Esophagus squamous epithelium (tissue), 5 donors: Measurements from ENCODE around the gene CX3CL1. TPM values are rescaled to one million over a fixed set of nuclear protein-coding genes. Genes with fewer than 3 reads are reported as not detected.

Source experiments
- DNase-seq: peaks from one replicate; lab custom pipeline; 2025; lab: John Stamatoyannopoulos, UW
- H3K27ac ChIP-seq, 4 donors: fragments of 200-600 bp; sonication (generic); one replicate each; pipeline ENCODE4 v1.5.1; 2016 to 2019; ENCODE audit warnings: mild to moderate bottlenecking in 1 of 4
- H3K27me3 ChIP-seq, 4 donors: fragments of 200-600 bp; sonication (generic); 1 replicate in 3 of 4; 2 replicates in 1 of 4; pipeline versions ENCODE4 v1.5.1 to v1.6.0; 2017 to 2021; ENCODE audit warnings: antibody characterized with exemption in 1 of 4
- H3K36me3 ChIP-seq, 3 donors: fragments of 200-600 bp; sonication (generic); one replicate each; pipeline ENCODE4 v1.5.1; 2016 to 2019
- H3K4me1 ChIP-seq, 3 donors: fragments of 200-600 bp; sonication (generic); one replicate each; pipeline ENCODE4 v1.5.1; 2017 to 2019
- H3K4me3 ChIP-seq, 4 donors: fragments of 200-600 bp; sonication (generic); 1 replicate in 3 of 4; 2 replicates in 1 of 4; pipeline ENCODE4 v1.5.1; 2016 to 2019; ENCODE audit warnings: mild to moderate bottlenecking in 2 of 4, moderate library complexity in 1 of 4
- H3K9me3 ChIP-seq, 3 donors: fragments of 200-600 bp; sonication (generic); one replicate each; pipeline ENCODE4 v1.5.1; 2016 to 2019
- CTCF ChIP-seq, 6 experiments: fragments of 450-650 bp in 4 of 6; fragments of 200-600 bp in 2 of 6; sonication (generic) in 2 of 6; IDR thresholded peaks; one replicate each; pipeline ENCODE4 v1.5.1; 2016 to 2019; ENCODE audit warnings: antibody characterized with exemption in 6 of 6, mild to moderate bottlenecking in 4 of 6, moderate library complexity in 4 of 6
- POLR2A ChIP-seq, 4 donors: fragments of 450-650 bp; IDR thresholded peaks; one replicate each; pipeline ENCODE4 v1.6.1; 2017; ENCODE audit warnings: antibody characterized with exemption in 4 of 4, mild to moderate bottlenecking in 4 of 4, moderate library complexity in 3 of 4
- WGBS, 2 donors: methylation state at CpG; one replicate each; pipeline ENCODE4 v1.1.5; 2018; 5-methylcytosine and 5-hydroxymethylcytosine counted together
- intact Hi-C: fragments of 100-400 bp; cut with DNase I; formaldehyde crosslinking; loops from one replicate; pipeline ENCODE4 v1.15.0; 2022
- total RNA-seq, 4 donors: library from RNA; depleted of rRNA; stranded (reverse); fragments of >200 nt; gene quantifications; one replicate each; pipeline ENCODE4 v1.1.0, GENCODE V29; 2016
- donor health status: DM: yes; HTN: yes; CAD: no.

The CX3CL1 gene
- total RNA-seq, 4 donors from 2014 or later = 3.3 to 14.8 (median 7.4) TPM

GRCh38 chr16:57357330-57358085, 14.8 kb upstream of the CX3CL1 start:
- WGBS, 2 donors = 87% methylated on average over 9 of the region's 9 CpGs
- H3K9me3 ChIP-seq = no peaks in the 10 kb centered on the region
- no peak overlapping the region for H3K4me3 ChIP-seq
- DNase-seq = no peak
- intact Hi-C loops = no loop called here
- H3K27me3 ChIP-seq = peaks cover 0 to 3% (median 0%) of the 10 kb centered on the region in 4 donors
- H3K27ac ChIP-seq = no peak overlapping the region
- TF ChIP-seq POLR2A (IDR thresholded peaks at IDR 0.05) = no peak
- no peak for TF ChIP-seq CTCF (IDR thresholded peaks at IDR 0.05)
- H3K36me3 ChIP-seq = no peaks in the 10 kb centered on the region
- peaks cover 6 to 35% (median 13%) of the 10 kb centered on the region in 3 donors for H3K4me1 ChIP-seq

DNA sequence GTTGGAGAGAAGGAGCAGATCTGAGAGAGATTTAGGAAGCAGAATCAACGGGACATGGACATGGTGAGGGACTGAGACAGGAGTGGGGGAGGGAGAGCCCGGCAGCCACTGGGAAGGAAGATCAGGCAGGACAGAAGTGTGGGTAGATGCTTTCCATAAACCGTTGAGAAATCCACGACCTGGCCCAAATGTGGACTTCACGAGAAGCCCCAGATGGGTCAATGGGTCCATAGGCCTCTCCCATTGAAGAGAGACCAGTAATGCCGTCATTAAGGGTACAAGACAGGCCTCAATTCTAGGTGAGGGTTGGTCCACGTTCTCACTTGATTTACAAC, 14.2 kb upstream of the CX3CL1 start:
- DNase-seq = no peak
- intact Hi-C loops = no loop called here

DNA sequence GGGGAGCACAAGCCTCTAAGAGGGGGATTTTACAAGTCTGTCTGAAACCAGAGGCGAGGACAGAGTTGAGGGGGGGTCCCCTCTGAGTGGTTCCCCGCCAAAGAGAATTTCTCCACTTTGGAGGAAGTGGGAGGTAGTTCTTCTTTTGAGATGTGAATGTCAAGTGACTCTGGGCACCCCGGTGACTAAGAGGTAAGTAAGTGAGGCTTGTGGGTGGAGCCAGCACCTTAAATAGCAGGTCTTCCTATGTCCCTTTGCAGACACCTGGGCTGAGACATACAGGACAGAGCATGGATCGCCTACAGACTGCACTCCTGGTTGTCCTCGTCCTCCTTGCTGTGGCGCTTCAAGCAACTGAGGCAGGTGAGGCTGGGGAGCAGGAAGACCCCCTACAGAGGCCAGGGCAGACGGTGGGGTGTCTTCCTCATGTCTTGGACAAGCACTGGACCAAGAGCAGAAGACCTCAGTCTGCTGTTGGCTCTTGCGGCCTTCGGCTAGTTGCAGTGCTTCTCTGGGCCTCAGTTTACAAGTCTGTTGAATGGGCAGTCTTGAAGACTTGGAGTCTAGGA, 13.7 kb upstream of the CX3CL1 start, which contains the start of gene CCL22:
Gene CCL22 (plus strand): TSS at position 257 of the 569 bp plus-strand sequence. CDS start 34 bp downstream, at position 291.
- 77 to 81% methylated on average over 2 to 7 of the region's 9 CpGs for WGBS, 2 donors
- no peak for TF ChIP-seq CTCF (IDR thresholded peaks at IDR 0.05)
- DNase-seq = no peak
- no peaks in the 10 kb centered on the region for H3K9me3 ChIP-seq
- no peaks in the 10 kb centered on the region for H3K27me3 ChIP-seq
- no peaks in the 10 kb centered on the region for H3K36me3 ChIP-seq
- intact Hi-C loops = no loop called here
- H3K4me3 ChIP-seq = no peak within 1 kb of the TSS
- peaks cover 6 to 41% (median 13%) of the 10 kb centered on the region in 3 donors for H3K4me1 ChIP-seq
- H3K27ac ChIP-seq = no peak within 1 kb of the TSS

More for the DNA sequence above, 14.2 kb upstream of the CX3CL1 start:
- Histone ChIP-seq H3K27ac (no peak overlapping the region), H3K36me3 (no peaks in the 10 kb centered on the region), H3K4me1 (peaks cover 6 to 37% (median 13%) of the 10 kb centered on the region in 3 donors), H3K27me3 (no peaks in the 10 kb centered on the region), H3K4me3 (no peak overlapping the region), H3K9me3 (no peaks in the 10 kb centered on the region)
- TF ChIP-seq POLR2A (IDR thresholded peaks at IDR 0.05) (no peak), CTCF (IDR thresholded peaks at IDR 0.05) (no peak)
- 79 to 86% methylated on average over 7 of the region's 7 CpGs for WGBS, 2 donors

GRCh38 chr16:57360321-57360935, 11.9 kb upstream of the CX3CL1 start:
- peaks cover 6 to 31% (median 8%) of the 10 kb centered on the region in 3 donors for H3K4me1 ChIP-seq
- no peak for TF ChIP-seq POLR2A (IDR thresholded peaks at IDR 0.05)
- TF ChIP-seq CTCF (IDR thresholded peaks at IDR 0.05) = no peak
- H3K36me3 ChIP-seq = no peaks in the 10 kb centered on the region
- WGBS, 2 donors = 52 to 71% methylated on average over 2 to 13 of the region's 16 CpGs
- H3K4me3 ChIP-seq = no peak overlapping the region
- H3K27me3 ChIP-seq = no peaks in the 10 kb centered on the region
- intact Hi-C loops = no loop called here
- no peak for DNase-seq
- no peak overlapping the region for H3K27ac ChIP-seq
- H3K9me3 ChIP-seq = no peaks in the 10 kb centered on the region

GRCh38 chr16:57361404-57361803, 10.9 kb upstream of the CX3CL1 start:
- Histone ChIP-seq H3K4me1 (peaks cover 6 to 31% (median 11%) of the 10 kb centered on the region in 3 donors), H3K9me3 (no peaks in the 10 kb centered on the region), H3K27ac (no peak overlapping the region), H3K4me3 (no peak overlapping the region), H3K27me3 (no peaks in the 10 kb centered on the region), H3K36me3 (no peaks in the 10 kb centered on the region)
- TF ChIP-seq POLR2A (IDR thresholded peaks at IDR 0.05) = no peak
- no peak for TF ChIP-seq CTCF (IDR thresholded peaks at IDR 0.05)
- intact Hi-C loops = no loop called here
- 37 to 51% methylated on average over 4 of the region's 4 CpGs for WGBS, 2 donors
- DNase-seq = no peak
